GM23248 (cell line): Measurements from ENCODE around the gene MKLN1.

Experiments used
- EZH2 ChIP-seq: fragments of 200-600 bp; sonication (generic); IDR thresholded peaks from 2 replicates; pipeline ENCODE4 v1.6.1; 2018; ENCODE audit warnings: antibody characterized with exemption, mild to moderate bottlenecking; ENCODE audit not compliant: insufficient read depth, poor library complexity, severe bottlenecking
- EZH2phosphoT487 ChIP-seq: fragments of 200-600 bp; sonication (generic); IDR thresholded peaks from 2 replicates; pipeline ENCODE4 v1.6.1; 2018; ENCODE audit warnings: antibody characterized with exemption, moderate library complexity, mild to moderate bottlenecking, low read depth; ENCODE audit not compliant: insufficient read depth

GRCh38 chr7:131312838-131313237, 14.8 kb upstream of the MKLN1 start:
- TF ChIP-seq EZH2 (no peak), EZH2phosphoT487 (no peak)
